Thymus (tissue), 11 donors: ENCODE measurements around the gene RXRB. TPM values are rescaled to one million over a fixed set of nuclear protein-coding genes. Genes with fewer than 3 reads are reported as not detected.
A peak's percentile ranks its signal among the peaks of the same experiment; 100 is the strongest.
"Not testable (repeated sequence)": the region's sequence is repeated elsewhere in the genome, so short reads cannot be mapped to it uniquely, and the experiment has no call there.

ENCODE experiments used
- DNase-seq, 9 donors: peaks; one replicate each; pipeline ENCODE4 v3.0.0-alpha.2; 2013; ENCODE audit warnings: low spot score in 9 of 9, low read depth in 6 of 9, missing footprints in 1 of 9
- H3K27ac ChIP-seq, 2 donors: one replicate each; pipeline ENCODE4 v1.5.1; 2013; ENCODE audit warnings: control low read depth in 1 of 2, low read depth in 1 of 2, low read length in 1 of 2, mild to moderate bottlenecking in 1 of 2, moderate library complexity in 1 of 2
- H3K27me3 ChIP-seq, 2 donors: one replicate each; pipeline ENCODE4 v1.5.1; 2013; ENCODE audit warnings: low read length in 1 of 2; ENCODE audit not compliant: control insufficient read depth in 2 of 2, insufficient read depth in 1 of 2
- H3K36me3 ChIP-seq, 2 donors: one replicate each; pipeline ENCODE4 v1.5.1; 2013; ENCODE audit warnings: low read length in 1 of 2, mild to moderate bottlenecking in 1 of 2, moderate library complexity in 1 of 2; ENCODE audit not compliant: control insufficient read depth in 2 of 2, insufficient read depth in 2 of 2
- H3K4me1 ChIP-seq, 2 donors: one replicate each; pipeline ENCODE4 v1.5.1; 2013; ENCODE audit warnings: low read length in 2 of 2; ENCODE audit not compliant: control insufficient read depth in 2 of 2, insufficient read depth in 2 of 2
- H3K4me3 ChIP-seq, 2 donors: one replicate each; pipeline ENCODE4 v1.5.1; 2013; ENCODE audit warnings: low read length in 2 of 2, control low read depth in 1 of 2, mild to moderate bottlenecking in 1 of 2
- H3K9me3 ChIP-seq, 2 donors: one replicate each; pipeline ENCODE4 v1.5.1; 2013; ENCODE audit warnings: low read length in 1 of 2, mild to moderate bottlenecking in 1 of 2; ENCODE audit not compliant: control insufficient read depth in 2 of 2, insufficient read depth in 1 of 2
- WGBS: extraction: QIAGEN DNeasy Blood & Tissue Kit; methylation state at CpG from one replicate; pipeline ENCODE4 v1.1.7; 2013; 5-methylcytosine and 5-hydroxymethylcytosine counted together
- polyA plus RNA-seq: library from polyadenylated mRNA; stranded (reverse); fragments of 200-250 nt; gene quantifications from one replicate; pipeline ENCODE4 v1.2.3, GENCODE V29; 2013
- total RNA-seq: library from RNA; stranded (reverse); fragments of 120-200 nt; gene quantifications from one replicate; pipeline ENCODE4 v1.2.4, GENCODE V29; 2013
- donor health status: healthy.

The RXRB gene
- total and polyA plus RNA-seq, 2 donors, result 19.4 to 60.7 TPM

DNA sequence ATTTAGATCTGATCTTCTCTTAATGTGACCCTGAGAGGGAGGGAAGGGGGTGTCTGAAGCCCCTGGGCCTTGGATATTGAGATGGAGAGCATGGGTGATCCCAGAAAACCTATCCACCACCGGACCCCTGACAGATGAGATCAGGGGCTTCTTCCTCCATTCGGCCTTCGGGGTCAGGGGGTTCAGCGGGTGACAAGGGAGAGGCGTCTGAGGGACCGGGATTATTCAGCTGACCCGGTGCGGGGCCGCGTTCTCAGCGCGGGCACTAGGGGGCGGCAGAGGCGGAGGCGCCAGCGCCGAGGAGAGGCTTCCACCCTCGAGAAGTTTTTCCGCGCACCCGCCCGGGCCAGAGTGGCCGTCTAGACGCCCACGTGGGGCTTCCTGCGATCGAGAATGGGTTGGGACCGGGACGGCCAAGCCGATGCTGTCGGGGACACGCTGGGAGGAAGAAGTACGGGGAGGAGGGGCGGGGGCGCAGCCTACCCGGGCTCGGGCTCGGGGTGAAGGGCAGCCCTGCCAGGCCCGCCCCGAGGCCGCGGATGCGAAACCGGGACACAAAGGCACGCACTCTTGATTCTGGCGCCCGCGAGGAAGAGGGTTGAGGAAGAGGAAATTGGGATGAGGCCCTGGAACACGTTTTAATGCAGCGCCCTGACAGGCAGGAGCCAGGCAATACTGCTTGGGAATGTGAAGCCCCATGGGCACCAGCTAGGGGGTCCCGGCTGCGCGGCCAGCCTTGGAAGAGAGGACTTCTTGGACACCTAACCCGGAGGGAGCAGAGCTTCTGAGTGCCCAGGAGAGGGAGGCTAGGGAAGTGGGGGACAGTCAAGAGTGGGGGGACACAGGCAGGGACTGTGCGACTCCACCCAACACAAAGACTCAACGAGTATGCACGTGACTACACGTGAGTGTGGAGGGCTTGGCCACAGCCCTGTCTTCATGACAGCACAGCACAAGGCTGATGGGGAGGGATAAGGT lies 38.8 kb downstream of the RXRB start:
- Histone ChIP-seq H3K27me3 (peaks cover 0 to 47% of the 10 kb centered on the region in 2 donors), H3K4me3 (peak overlapping the region; percentile 42), H3K36me3 (no peaks in the 10 kb centered on the region), H3K9me3 (peaks cover 0 to 4% of the 10 kb centered on the region in 2 donors), H3K27ac (no peak overlapping the region), H3K4me1 (peaks cover 0 to 8% of the 10 kb centered on the region in 2 donors)
- WGBS, result 11% methylated on average over 58 of the region's 58 CpGs
- peak in 8 of 9 donors; percentile 35 to 74 (median 57) for DNase-seq

DNA sequence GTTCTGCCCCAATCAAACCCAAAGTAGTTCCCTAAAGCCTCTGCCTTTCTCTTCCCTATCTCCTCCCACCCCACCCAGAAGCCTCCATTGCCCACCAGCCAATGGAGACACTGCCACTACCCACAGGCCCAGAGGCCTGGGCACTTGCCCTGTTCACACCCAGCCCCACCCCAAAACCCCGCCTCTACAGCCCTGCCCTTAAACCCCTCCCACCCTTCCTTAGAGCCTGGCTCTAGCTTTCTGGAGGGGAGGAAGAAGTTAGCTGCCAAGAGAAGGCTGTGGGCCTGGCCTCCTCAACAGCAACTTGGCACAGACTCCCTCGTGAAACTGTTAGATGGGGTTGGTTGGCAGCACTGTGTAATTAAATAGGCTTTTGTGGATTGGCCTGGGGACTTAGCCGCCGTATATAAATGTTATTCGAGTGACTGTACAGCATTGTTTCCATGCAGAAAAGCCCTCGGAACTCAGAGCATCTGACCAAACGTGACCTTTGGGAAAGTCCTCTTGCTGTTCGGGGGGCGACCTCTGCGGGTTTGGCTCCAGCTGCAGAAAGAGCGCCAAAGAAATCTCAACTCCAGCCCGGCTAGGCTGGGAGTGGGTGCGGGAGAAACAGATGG lies 39.6 kb downstream of the RXRB start:
- Histone ChIP-seq H3K4me1 (peaks cover 0 to 8% of the 10 kb centered on the region in 2 donors), H3K27me3 (peaks cover 0 to 43% of the 10 kb centered on the region in 2 donors), H3K9me3 (peaks cover 0 to 4% of the 10 kb centered on the region in 2 donors), H3K36me3 (no peaks in the 10 kb centered on the region), H3K27ac (no peak overlapping the region), H3K4me3 (no peak overlapping the region)
- 76% methylated on average over 13 of the region's 13 CpGs for WGBS
- DNase-seq, result no peak

DNA sequence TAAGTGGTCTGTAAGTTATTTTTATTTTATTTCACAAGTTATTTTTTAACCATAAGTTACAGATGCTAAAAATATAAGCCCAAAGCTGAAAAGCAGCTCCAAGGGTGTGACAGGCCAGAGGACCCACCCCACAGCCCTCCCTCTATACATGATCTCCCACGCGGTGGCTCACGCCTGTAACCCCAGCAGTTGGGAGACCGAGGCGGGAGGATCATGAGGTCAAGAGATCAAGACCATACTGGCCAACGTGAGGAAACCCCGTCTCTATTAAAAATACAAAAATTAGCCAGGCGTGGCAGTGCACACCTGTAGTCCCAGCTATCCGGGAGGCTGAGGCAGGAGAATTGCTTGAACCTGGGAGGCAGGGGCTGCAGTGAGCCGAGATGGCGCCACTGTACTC lies 40.4 kb downstream of the RXRB start:
- no peak for DNase-seq
- Histone ChIP-seq H3K9me3 (peaks cover 0 to 4% of the 10 kb centered on the region in 2 donors), H3K4me1 (peaks cover 0 to 8% of the 10 kb centered on the region in 2 donors), H3K27ac (no peak overlapping the region), H3K36me3 (no peaks in the 10 kb centered on the region), H3K4me3 (no peak overlapping the region), H3K27me3 (peaks cover 0 to 40% of the 10 kb centered on the region in 2 donors)
- 96% methylated on average over 11 of the region's 11 CpGs for WGBS

DNA sequence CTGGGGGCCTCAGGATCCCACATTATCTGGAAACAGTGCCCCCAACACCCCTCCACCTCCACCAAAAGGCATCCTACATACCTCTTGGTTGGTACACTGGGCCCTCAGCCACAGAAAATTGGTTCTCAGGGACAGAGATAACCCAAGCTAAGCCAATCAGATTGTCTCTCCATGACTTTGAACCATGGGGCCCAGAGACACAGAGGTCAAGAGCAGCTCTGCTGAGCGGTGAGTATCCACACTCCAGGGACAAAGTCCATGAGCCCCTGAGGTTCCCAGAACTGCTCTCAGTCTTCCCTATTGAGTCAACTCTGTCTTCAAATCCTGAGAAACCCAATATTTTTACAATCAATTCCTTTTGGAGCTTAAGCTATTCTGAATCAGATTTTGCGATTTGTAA lies 43.5 kb downstream of the RXRB start:
- Histone ChIP-seq H3K4me3 (no peak overlapping the region), H3K27me3 (peaks cover 0 to 17% of the 10 kb centered on the region in 2 donors), H3K4me1 (peaks cover 0 to 8% of the 10 kb centered on the region in 2 donors), H3K9me3 (no peaks in the 10 kb centered on the region), H3K27ac (no peak overlapping the region), H3K36me3 (no peaks in the 10 kb centered on the region)
- 97% methylated on average over 2 of the region's 2 CpGs for WGBS
- DNase-seq, result no peak

DNA sequence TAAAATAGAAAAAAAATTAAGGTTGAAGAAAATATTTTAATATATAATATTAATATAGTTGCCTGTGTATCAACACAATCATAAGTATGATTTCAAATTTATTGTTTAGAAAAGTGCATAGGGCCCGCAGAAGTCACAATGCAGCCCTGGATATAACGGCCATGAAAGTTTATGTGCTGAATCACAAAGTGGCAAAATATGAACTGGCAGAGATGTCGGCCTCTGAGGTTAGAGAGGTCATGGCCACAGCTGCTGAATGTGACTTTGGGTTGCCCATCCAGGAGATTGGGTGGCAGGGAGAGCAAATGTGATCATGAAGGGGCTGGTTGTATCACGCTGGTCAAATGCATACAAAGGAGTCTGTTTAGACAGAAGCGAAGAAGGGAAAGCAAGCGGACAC lies 43.9 kb downstream of the RXRB start:
- H3K36me3 ChIP-seq, result no peaks in the 10 kb centered on the region
- DNase-seq, result no peak
- H3K9me3 ChIP-seq, result peaks cover 0 to 2% of the 10 kb centered on the region in 2 donors
- peaks cover 0 to 4% of the 10 kb centered on the region in 2 donors for H3K4me1 ChIP-seq
- peaks cover 0 to 13% of the 10 kb centered on the region in 2 donors for H3K27me3 ChIP-seq
- no peak overlapping the region for H3K4me3 ChIP-seq
- 98% methylated on average over 6 of the region's 6 CpGs for WGBS
- no peak overlapping the region for H3K27ac ChIP-seq

DNA sequence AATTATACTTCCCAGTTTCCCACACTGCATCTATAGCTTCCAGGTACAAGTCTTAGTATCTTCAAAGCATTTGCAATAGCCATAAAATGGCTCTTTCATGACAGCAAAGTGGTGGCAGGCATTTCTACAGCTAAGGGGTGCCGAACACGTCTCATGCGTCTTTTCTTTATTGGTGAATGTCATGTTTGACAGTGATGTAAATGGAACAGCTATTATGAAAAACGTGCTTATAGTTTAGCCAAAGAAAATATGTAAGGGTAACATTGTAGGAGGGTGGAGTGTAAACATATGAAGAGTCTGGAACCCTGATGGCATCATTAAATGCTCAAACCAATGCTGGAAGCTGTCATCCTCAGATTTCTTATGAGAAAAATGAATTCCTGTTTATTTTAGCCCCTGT lies 46.1 kb downstream of the RXRB start:
- Histone ChIP-seq H3K27me3 (no peaks in the 10 kb centered on the region), H3K4me1 (no peaks in the 10 kb centered on the region), H3K36me3 (no peaks in the 10 kb centered on the region), H3K4me3 (no peak overlapping the region), H3K27ac (peak overlapping the region in 1 of 2 donors; percentile 61), H3K9me3 (peaks cover 0 to 5% of the 10 kb centered on the region in 2 donors)
- DNase-seq, result no peak
- 91% methylated on average over 4 of the region's 4 CpGs for WGBS

DNA sequence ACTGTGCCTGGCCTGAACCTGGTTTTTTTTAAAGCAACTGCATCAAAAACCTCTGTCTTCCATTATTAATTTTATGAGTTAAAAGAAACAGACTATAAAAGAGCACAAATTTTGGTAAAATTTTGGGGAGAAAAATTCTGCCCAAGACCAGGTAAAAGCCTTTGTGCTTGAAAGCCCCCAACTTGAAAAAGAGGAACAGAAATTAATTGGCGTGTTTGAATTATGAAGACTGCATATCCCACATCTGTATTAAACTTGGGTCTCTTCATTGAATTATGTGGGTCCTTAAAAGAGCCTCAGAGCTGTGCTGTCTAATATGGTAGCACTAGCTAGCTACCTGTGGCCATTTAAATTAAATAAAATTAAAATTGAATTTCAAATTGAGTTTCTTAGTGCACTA lies 49.4 kb downstream of the RXRB start:
- no peaks in the 10 kb centered on the region for H3K4me1 ChIP-seq
- 87% methylated on average over 1 of the region's 1 CpG for WGBS
- peaks cover 0 to 5% of the 10 kb centered on the region in 2 donors for H3K9me3 ChIP-seq
- H3K27me3 ChIP-seq, result peaks cover 0 to 5% of the 10 kb centered on the region in 2 donors
- no peak for DNase-seq
- no peaks in the 10 kb centered on the region for H3K36me3 ChIP-seq
- H3K27ac ChIP-seq, result no peak overlapping the region
- no peak overlapping the region for H3K4me3 ChIP-seq

DNA sequence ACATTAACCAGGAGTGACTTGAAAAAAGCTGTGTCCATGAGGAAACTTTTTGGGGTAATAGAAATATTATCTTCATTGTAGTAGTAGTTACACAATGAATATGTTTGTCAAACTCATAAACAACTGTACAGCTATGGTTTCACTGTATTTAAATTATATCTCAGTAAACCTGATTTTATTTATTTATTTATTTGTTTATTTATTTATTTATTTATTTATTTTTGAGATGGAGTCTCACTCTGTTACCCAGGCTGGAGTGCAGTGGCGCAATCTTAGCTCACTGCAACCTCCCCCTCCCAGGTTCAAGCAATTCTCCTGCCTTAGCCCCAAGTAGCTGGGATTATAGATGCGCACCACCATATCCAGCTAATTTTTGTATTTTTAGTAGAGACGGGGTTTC lies 49.9 kb downstream of the RXRB start:
- not testable (repeated sequence) for H3K4me1 ChIP-seq, H3K27me3 ChIP-seq, H3K4me3 ChIP-seq, H3K36me3 ChIP-seq, H3K27ac ChIP-seq, DNase-seq, H3K9me3 ChIP-seq
- 96% methylated on average over 3 of the region's 3 CpGs for WGBS
